ENCODE data around the gene BANP. TPM values are rescaled to one million over a fixed set of nuclear protein-coding genes. Genes with fewer than 3 reads are reported as not detected.

BANP gene
- total and polyA plus RNA-seq, 2 of the 8 experiments (the other 6 are each of a cell fraction or from before 2014, with no cell fraction given): 25.8 to 39.8 TPM

- TF ChIP-seq TEAD4 (IDR thresholded peaks at IDR 0.05; ENCODE audit: low read depth, low read length) (no peak), PHF8 (conservative IDR thresholded peaks at IDR 0.05; ENCODE audit: low read depth, low read length) (no peak)
Observed at GRCh38 chr16:88099563-88099890, 148.3 kb downstream of the BANP start (continued).
